Measurements from ENCODE around the gene MVD.

Gene MVD

GRCh38 chr16:88655053-88655732, 7.7 kb downstream of the MVD start:
- DNase-seq = no peak

GRCh38 chr16:88654363-88655052, 8.4 kb downstream of the MVD start:
- DNase-seq = no peak

DNA sequence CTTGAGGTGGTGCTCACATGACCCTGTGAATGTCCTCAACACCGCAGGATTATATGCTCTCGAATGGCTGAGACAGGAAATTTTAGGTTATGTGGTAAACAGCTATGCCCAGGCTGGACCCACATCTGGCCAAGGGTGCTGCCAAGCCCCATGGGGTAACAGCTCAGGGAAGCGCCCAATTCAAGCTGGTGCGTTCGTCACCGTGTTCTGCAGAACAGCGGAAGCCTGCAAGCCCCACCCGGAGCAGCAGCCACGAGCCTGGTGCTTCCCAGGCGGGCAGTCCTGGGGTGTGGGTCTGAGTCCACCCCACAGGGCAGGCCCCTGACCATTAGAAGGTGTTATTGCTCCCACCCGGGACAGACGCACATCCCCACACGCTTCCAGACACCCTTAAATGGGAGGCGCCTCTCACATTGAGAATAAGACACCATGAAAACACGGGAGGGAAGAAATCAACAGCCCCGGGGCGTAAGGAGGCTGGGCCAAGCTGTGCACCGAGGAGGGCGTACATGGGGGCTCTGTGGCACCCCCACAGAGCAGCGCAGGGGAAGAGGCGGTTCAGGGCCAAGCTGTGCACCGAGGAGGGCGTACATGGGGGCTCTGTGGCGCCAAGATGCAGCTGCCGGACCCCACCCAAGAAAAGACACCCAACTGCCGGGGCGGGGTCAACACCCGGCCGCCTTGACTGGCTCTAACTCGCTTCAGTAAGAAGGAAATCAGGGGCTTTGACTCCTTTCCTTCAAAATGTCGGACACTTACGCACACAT, 9.1 kb downstream of the MVD start:
- DNase-seq = no peak

- DNase-seq = no peak
Measured at GRCh38 chr16:88653101-88653500, 9.8 kb downstream of the MVD start.

GRCh38 chr16:88652762-88653063, 10.2 kb downstream of the MVD start:
- DNase-seq = no peak

DNA sequence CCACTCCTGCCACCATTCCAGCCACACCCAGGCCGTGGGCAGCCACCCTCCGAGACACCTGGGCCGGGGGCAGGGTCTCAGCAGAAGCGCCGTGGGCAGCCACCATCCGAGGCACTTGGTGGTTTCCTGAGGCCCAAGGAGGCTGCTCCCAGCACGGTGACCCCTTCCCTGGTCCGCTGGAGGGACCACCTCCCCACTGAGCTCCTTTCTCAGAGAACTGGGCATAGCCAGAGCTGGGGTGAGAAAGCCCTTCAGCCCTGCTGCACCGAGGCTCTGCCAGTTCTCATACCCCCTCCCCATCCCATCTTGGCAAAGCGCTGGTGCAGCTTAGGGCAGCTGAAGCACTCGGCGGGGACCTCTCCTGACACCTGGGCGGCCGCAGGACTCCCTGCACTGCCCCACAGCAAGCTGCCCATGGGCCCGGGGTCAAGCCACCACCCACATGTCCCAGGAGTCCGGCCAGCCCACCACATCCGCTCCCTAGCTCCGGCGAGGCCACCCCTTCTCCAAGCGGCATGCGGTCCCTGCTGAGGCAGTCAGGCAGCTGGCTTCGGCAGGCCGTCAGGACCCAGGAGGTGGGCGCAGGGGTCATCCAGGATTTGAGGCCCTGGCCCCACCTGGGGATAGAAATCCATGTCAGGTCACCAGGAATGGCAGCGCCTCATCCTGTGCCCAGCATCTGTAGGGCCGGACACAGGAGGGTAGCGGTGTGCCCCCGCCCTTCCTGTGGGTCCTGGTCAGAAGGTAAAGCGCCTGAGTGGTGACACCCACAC, 10.7 kb downstream of the MVD start:
- no peak for DNase-seq

DNA sequence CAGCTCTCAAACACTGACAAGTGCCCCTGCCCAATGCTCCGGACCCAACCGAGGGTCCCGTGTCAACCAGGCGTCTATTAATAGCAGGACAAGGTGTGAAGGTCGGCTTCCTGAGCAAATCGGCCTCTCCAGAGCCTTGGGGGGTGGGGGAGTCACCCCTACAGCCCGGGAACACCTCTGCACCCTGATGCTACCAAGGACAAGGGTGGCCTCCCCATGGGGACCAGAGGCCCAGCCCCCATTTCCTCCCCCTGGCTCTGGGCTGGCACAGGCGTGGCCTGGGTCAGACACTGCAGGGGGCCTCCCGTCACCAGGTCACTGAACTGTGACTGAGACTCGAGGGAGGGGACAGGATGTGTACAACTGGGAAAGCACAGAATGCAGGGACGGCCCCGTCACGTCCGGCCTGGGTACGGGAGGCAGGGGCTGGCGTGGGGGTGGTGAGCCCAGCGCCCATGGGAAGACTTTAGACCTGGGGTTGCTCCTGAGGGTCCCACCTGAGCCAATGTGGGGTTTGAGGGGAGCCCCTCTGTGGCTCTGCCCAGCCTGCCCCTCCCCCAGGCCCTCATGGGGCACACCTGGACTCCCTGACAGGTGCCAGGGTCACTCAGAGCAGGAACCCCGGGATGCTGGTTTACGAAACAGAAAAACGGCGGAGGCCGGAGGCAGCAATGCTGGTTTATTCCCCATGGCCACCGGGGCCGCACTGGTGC, 11.5 kb downstream of the MVD start:
- peak; percentile 25 to 39 (median 29) for DNase-seq

DNA sequence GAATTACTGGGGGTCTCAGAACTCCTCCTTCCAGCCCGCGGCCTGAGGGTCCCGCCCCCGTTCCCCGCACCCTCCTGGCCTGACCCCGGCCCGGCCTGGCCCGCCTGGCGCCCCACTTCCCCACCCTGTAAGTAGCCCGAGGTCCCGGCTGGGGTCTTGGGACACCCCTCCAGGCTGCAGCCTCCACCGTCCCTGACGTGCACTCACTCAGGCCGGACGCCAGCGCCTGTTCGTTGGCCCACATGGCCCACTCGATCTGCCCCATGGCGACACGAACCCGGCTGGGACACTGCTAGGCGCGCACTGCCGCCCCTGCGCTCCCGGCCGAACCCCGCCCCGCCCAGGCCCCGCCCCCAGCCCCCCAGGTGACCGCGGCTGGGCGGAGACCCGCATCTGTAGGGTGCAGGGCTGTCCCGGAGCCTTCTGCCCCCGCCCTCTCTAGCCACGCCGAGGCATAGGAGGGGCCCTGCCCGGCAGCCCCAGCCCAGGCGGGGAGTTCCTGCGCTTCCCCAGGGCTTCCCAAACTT, 12.1 kb downstream of the MVD start, which contains the start of gene CYBA:
TSS of gene CYBA (minus strand) at position 305 of the 527 bp plus-strand sequence. CDS start at position 265, 40 bp downstream.
- DNase-seq = peak; percentile 88 to 95 (median 92)

- peak; percentile 66 to 76 (median 72) for DNase-seq
Measured at GRCh38 chr16:88649924-88650748, 12.8 kb downstream of the MVD start.

DNA sequence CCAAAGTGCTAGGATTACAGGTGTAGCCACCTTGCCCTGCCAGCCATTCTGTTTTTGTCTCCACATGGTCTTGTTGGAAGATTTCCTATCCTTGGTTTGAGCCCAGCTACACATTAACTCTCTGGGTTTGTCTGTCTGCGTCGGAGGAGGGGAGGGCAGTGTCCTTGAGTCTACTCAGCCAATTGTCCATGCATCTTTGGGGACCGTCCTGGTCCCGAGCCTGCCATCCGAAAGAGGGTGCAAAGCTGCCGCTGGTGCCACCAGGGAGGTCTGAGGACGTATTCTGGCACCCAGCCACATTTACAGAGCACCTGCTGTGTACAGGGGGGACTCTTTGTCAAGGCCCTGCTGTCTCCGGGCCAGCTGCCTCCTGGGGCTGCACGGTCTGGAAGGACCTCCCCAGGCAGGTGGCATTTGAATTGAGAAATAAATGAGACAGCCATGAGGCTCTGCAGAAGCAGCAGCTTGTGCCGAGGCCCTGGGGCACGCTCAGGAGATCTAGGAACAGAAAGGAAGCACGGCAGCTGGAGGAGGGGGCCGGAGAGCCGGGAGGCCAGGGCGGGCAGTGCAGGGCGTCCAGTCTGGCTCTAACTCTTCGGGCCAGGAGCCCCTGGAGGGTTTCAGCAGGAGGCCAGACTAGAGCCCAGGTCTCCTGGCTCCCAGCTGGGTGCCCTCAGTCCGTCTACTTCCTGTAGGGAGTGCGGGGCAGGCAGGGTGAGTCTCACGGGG, 13.5 kb downstream of the MVD start:
- peak in 3 of 4 experiments; percentile 29 to 45 (median 36) for DNase-seq

DNA sequence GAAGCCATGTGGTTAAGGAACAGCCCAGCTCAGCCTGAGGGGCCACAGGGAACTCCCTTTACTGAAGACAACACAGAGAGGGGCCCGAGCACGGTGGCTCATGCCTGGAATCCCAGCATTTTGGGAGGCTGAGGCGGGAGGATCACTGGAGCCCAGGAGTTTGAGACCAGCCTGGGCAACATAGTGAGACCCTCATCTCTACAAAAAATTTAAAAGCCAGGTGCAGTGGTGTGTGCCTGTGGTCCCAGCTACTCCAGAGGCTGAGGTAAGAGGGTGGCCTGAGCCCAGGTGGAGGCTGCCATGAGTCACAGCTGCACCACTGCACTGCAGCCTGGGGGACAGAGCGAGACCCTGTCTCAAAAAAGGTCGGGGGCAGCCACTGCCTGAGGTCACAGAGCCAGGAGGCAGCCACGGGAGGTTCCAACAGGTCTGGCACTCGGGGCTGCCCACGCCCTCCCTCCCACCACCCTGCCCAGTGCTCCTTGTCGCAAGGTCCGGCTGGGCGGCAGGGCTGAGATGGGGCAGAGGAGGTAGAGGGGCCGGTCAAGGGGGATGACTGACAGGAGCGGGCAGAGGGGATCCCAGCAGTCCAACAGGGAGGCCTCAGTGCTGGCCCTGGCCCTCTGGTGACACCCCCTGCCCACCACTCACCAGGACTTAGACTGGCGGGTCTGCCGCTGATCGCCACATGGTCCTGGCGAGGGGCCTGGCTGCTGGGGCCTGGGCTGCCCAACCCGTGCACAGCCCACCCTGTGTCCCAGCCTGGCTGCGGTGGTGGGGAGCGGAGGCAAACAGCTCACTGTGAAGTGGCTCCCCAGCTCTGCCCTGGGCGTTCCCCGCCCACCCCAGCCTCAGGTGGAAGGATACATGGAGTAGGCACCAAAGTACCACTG, 15.5 kb downstream of the MVD start:
- no peak for DNase-seq

- no peak for DNase-seq
Measured at GRCh38 chr16:88646345-88647034, 16.4 kb downstream of the MVD start.

GRCh38 chr16:88645941-88646340, 16.9 kb downstream of the MVD start:
- no peak for DNase-seq

- DNase-seq = no peak
Measured at GRCh38 chr16:88645455-88645854, 17.4 kb downstream of the MVD start.

DNA sequence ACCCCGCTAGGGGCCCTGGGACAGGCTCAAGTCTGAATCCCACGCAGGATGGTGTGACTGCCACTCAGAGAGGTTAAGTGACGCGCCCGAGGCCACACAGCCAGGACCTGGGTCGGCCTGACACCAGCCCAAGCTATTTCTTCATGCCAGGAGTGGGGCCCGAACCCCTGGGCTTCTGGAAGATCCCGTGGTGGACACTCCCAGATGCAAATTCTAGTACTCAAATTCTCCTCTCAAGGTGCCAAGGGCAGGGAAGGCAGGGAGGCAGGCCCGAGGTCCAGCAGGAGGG, 19.3 kb downstream of the MVD start:
- no peak for DNase-seq

DNA sequence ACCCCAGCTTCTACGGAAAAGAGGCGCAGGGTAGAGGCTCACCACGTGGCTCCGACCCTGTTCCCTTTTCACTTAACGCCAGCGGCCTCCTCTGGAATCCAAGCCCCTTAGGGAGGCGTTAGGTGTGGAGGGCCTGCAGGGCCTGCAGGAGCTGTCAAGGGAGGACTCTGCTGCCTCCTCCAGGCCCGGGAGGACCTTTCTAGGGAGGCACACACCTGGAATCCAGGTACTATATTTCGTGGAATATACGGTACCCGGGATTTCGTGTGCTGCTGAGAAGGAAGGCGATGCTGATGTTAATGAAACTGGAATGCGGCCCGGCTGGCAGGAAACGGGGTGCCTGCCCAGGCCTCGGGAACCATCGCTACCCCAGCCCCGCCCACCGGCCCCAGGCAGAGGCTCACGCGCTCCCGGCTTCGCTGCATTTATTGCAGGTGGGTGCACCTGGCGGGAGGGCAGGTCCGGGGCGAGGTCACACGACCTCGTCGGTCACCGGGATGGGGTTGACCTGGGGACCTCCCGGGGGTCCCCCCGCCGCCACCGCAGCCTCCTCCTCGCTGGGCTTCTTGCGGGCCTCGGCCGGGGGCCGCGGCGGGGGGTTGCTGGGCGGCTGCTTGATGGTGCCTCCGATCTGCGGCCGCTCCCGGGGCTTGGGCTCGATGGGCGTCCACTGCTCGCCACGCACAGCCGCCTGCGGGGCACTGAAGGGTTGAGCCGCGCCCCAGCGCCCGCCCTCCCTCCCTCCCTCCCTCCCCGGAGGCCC, 19.8 kb downstream of the MVD start:
- DNase-seq = no peak

GRCh38 chr16:88640498-88641247, 22.2 kb downstream of the MVD start:
- no peak for DNase-seq

All from suppressor macrophage (primary cell).